MG63 (cell line): ENCODE data around the gene ZNF814. TPM values are rescaled to one million over a fixed set of nuclear protein-coding genes. Genes with fewer than 3 reads are reported as not detected.
A peak's percentile ranks its signal among the peaks of the same experiment; 100 is the strongest.
"Not testable (repeated sequence)": the region's sequence is repeated elsewhere in the genome, so short reads cannot be mapped to it uniquely, and the experiment has no call there.

ENCODE experiments used
- DNase-seq: peaks from one replicate; pipeline ENCODE4 v3.0.0-alpha.2; 2020
- H3K27me3 ChIP-seq: fragments of 250-450 bp; sonication (Bioruptor Pico); 2 replicates; pipeline ENCODE4 v1.5.1; 2020; ENCODE audit warnings: mild to moderate bottlenecking, moderate library complexity
- H3K36me3 ChIP-seq: fragments of 250-450 bp; sonication (Bioruptor Pico); 2 replicates; pipeline ENCODE4 v1.5.1; 2020; ENCODE audit warnings: mild to moderate bottlenecking, moderate library complexity
- H3K4me3 ChIP-seq: fragments of 250-450 bp; sonication (Bioruptor Pico); 2 replicates; pipeline ENCODE4 v1.5.1; 2020; ENCODE audit warnings: mild to moderate bottlenecking, moderate library complexity
- H3K9me3 ChIP-seq: fragments of 250-450 bp; sonication (Bioruptor Pico); 2 replicates; pipeline ENCODE4 v1.5.1; 2020; ENCODE audit warnings: mild to moderate bottlenecking, moderate library complexity
- total RNA-seq: library from RNA; depleted of rRNA; stranded (reverse); fragments of >200 nt; shearing (Covaris generic); gene quantifications from 2 replicates; pipeline ENCODE4 v1.2.3, GENCODE V29; 2014; ENCODE audit warnings: low replicate concordance; rRNA removed

ZNF814 gene
- total RNA-seq, 1 experiment from 2014 or later: 0.56 TPM

DNA sequence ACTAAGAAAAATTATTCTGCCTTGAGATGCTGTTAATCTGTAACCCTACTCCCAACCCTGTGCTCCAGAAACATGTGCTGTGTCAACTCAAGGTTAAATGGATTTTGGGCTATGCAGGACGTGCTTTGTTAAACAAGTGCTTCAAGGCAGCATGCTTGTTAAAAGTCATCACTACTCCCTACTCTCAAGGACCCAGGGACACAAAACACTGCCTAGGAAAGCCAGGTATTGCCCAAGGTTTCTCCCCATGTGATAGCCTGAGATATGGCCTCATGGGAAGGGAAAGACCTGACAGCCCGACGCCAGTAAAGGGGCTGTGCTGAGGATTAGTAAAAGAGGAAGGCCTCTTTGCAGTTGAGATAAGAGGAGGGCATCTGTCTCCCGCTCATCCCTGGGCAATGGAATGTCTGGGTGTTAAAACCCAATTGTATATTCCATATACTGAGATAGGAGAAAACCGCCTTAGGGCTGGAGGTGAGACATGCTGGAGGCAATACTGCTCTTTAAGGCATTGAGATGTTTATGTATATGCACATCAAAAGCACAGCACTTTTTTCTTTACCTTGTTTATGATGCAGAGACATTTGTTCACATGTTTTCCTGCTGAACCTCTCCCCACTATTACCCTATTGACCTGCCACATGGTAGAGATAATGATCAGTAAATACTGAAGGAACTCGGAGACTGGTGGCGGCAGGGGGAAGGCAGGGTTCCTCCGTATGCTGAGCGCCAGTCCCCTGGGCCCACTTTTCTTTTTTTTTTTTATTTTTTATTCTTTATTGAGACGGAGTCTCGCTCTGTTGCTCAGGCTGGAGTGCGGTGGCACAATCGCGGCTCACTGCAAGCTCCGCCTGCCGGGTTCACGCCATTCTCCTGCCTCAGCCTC lies 78.2 kb downstream of the ZNF814 start:
- H3K4me3 ChIP-seq, DNase-seq, H3K27me3 ChIP-seq: not testable (repeated sequence)

DNA sequence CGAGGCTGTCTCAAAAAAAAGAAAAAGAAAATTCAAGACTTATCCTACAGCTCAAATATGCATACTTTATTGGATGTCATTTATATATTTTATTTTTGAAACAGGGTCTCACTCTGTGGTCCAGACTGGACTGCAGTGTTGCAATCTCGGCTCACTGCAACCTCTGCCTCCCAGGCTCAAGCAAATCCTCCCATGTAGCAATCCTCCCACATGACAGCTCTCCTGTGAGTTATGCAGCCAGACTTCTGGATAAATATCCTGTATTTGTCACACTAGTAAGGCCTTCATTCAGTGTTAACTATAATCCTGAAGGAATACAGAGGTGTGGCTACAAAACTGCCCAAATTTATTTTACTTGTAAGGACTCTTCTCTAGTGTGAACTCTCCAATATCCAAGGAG lies 81.3 kb downstream of the ZNF814 start:
- peaks cover 57% of the 10 kb centered on the region for H3K36me3 ChIP-seq
- DNase-seq: no peak
- no peaks in the 10 kb centered on the region for H3K9me3 ChIP-seq
- H3K4me3 ChIP-seq: no peak overlapping the region
- H3K27me3 ChIP-seq: no peaks in the 10 kb centered on the region

More for the DNA sequence above, 78.2 kb downstream of the ZNF814 start:
- H3K36me3 ChIP-seq: peaks cover 55% of the 10 kb centered on the region
- H3K9me3 ChIP-seq: not testable (repeated sequence)

DNA sequence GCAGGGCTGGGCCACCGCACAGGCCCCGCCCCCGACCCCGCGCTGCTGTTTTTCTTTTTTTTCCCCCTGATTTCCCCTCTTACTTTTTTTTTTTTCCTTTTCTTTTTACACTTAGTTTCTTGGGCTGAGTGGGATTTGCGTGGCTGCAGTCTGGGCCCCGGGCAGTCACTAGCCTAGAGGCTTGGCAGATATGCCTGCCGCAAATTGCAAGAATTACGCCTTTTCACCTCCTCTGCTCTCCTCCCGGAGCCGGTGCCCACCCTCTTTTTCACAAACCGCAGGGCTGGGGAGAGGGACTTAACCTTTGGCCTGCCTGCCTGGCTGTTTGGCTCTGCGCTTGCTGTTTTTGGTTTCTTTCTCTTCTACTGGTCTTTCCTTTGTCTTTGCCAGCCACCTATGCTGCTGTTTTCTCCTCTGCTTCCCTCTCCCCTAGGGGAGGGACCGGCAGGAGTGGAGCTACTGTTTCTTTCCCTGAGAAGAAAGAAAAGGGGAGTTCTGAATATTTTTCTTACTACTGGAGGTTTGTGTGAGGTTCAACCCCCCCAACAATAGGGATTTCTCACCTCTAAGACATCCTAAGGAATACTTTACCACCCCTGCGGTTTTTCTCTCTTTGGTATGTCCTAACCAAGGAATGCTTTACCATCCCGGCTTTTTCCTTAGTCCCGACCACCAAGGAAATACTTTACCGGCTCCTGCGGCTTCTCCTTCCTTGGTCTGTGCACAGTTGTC lies 85.1 kb downstream of the ZNF814 start:
- peak overlapping the region; percentile 44 for H3K4me3 ChIP-seq
- peaks cover 44% of the 10 kb centered on the region for H3K36me3 ChIP-seq
- H3K9me3 ChIP-seq: no peaks in the 10 kb centered on the region
- no peaks in the 10 kb centered on the region for H3K27me3 ChIP-seq
- DNase-seq: peak; percentile 51

DNA sequence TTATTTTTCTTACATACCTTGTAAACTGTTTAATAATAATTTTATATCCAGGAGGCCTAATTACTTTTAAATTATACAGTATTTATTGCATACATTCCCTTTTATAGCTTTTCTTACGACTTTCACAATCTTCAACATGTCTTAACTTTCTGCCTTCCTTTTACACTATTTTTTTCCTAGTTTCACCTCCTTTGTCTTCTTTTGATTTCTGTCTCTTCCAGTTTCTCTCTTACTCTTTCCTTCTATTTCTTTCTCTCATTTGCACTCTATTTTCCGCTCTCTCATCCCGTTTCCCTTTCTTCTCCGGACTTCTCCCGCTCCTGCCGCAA lies 85.6 kb downstream of the ZNF814 start:
- H3K4me3 ChIP-seq: peak overlapping the region; percentile 44
- H3K36me3 ChIP-seq: peaks cover 40% of the 10 kb centered on the region
- no peaks in the 10 kb centered on the region for H3K27me3 ChIP-seq
- DNase-seq: no peak
- no peaks in the 10 kb centered on the region for H3K9me3 ChIP-seq

DNA sequence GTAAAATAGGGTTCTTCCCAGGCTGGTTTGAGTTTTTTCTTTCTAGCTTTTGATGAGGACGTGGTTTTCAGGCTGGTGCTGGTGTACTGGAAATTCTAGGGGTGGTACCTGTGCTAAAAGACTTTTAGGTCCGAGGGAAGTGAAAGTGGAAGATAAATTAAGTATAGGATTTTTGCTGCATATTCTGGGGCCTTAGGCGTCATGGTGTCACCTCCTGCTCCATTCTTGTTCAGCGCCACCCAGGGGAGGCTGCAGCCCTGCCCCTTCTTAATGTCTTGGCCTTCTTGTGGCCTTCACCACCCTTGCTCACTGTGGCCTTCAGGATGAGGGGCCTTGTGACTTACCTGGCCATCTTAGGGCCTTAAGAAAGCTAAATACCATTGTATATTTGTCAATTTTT lies 86.6 kb downstream of the ZNF814 start:
- no peaks in the 10 kb centered on the region for H3K9me3 ChIP-seq
- DNase-seq: no peak
- H3K27me3 ChIP-seq: no peaks in the 10 kb centered on the region
- H3K4me3 ChIP-seq: no peak overlapping the region
- peaks cover 32% of the 10 kb centered on the region for H3K36me3 ChIP-seq

DNA sequence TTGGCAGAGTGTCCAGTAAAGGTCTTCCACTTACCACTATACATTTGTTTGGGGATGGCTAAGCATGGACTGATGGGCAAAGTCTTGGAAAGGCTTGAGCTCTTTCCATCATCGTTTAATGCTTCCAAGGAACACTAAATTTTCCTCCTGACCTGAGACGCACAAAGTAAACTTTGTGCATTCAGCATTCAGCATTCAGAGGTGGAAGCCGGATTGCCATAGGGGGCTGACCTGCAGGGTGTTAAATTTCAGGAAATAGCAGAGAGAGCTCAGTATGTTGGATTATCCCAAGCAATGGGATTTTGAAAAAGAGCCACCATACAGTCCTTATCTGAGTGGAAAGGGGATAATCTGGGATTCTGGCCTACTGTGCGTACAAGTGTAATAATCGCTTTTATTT lies 88.1 kb downstream of the ZNF814 start:
- Histone ChIP-seq H3K27me3 (no peaks in the 10 kb centered on the region), H3K4me3 (no peak overlapping the region), H3K9me3 (no peaks in the 10 kb centered on the region), H3K36me3 (peaks cover 20% of the 10 kb centered on the region)
- no peak for DNase-seq

Other genes with a start within 250 kb of the ZNF814 start
- gene ZSCAN4, start 220.1 kb downstream of the ZNF814 start, total RNA-seq: not detected in 2 replicates
- 4.6 and 41.6 TPM in 2 replicates for gene ZNF551, start 207.1 kb downstream of the ZNF814 start, total RNA-seq
- not detected in 2 replicates for gene ZNF154, start 179.8 kb downstream of the ZNF814 start, total RNA-seq
- 1.4 TPM in 1 of 2 replicates, not detected in the other for gene ZNF671, start 161.4 kb downstream of the ZNF814 start, total RNA-seq
- 7.7 and 10.0 TPM in 2 replicates for gene ZNF776, start 142.2 kb downstream of the ZNF814 start, total RNA-seq
- gene ZNF586, start 119.4 kb downstream of the ZNF814 start, total RNA-seq: 3.3 and 5.7 TPM in 2 replicates
- gene ZNF552, start 74.1 kb downstream of the ZNF814 start, total RNA-seq: 2.6 and 4.2 TPM in 2 replicates
- gene ZNF587B, start 58.7 kb downstream of the ZNF814 start, total RNA-seq: 4.6 and 7.6 TPM in 2 replicates
- gene ZNF587, start 39.2 kb downstream of the ZNF814 start, total RNA-seq: 7.6 and 8.9 TPM in 2 replicates
- gene ZNF417, start 27.6 kb upstream of the ZNF814 start, total RNA-seq: 3.1 and 7.4 TPM in 2 replicates
- gene ZNF418, start 46.4 kb upstream of the ZNF814 start, total RNA-seq: not detected in 2 replicates
- gene ZNF256, start 58.7 kb upstream of the ZNF814 start, total RNA-seq: 1.1 and 3.2 TPM in 2 replicates
- gene C19orf18, start 85.5 kb upstream of the ZNF814 start, total RNA-seq: not detected in 2 replicates
- 11.5 and 12.4 TPM in 2 replicates for gene ZNF606, start 113.8 kb upstream of the ZNF814 start, total RNA-seq
- gene ZSCAN1, start 145.0 kb upstream of the ZNF814 start, total RNA-seq: not detected in 2 replicates
- gene ZNF135, start 170.2 kb upstream of the ZNF814 start, total RNA-seq: not detected in 2 replicates
- 3.8 and 8.2 TPM in 2 replicates for gene ZSCAN18, start 209.2 kb upstream of the ZNF814 start, total RNA-seq